Endothelial cell of umbilical vein (primary cell): ENCODE results near the gene DENND6A. TPM values are rescaled to one million over a fixed set of nuclear protein-coding genes. Genes with fewer than 3 reads are reported as not detected.

Source experiments
- BruUV-seq: library from RNA; stranded (reverse); fragments of 400-500 nt; replicated peaks from 2 replicates; lab custom pipeline; 2021; lab: Mats Ljungman, UMichigan
- CTCF ChIA-PET: fragments of 300-600, 350-600 bp; sonication (Branson Sonifier 250); formaldehyde crosslinking; loops from one replicate; lab custom pipeline; 2021; ENCODE audit warnings: antibody characterized with exemption, inconsistent platforms; lab: Charles Lee
- POLR2A ChIA-PET: fragments of 300-600, 350-600 bp; sonication (Branson Sonifier 250); formaldehyde crosslinking; loops from one replicate; lab custom pipeline; 2021; ENCODE audit warnings: antibody characterized with exemption, inconsistent platforms; lab: Charles Lee
- DNase-seq: peaks from one replicate; pipeline ENCODE4 v3.0.0-alpha.2; 2011; ENCODE audit warnings: low read depth, low spot score
- FAIRE-seq: peaks from 2 replicates; lab custom pipeline; 2011; peaks lifted over from hg19 to GRCh38; lab: Jason Lieb, UNC
- H2AFZ ChIP-seq: 2 replicates; pipeline ENCODE4 v1.6.0; 2012; ENCODE audit warnings: low read depth, low read length, control low read depth, inconsistent platforms
- H3K27ac ChIP-seq: 2 replicates; pipeline ENCODE4 v1.5.1; 2011; ENCODE audit warnings: low read depth, mild to moderate bottlenecking, control low read depth, low read length, moderate library complexity; ENCODE audit not compliant: insufficient read depth
- H3K27me3 ChIP-seq, 2 experiments: 2 replicates each; pipeline versions ENCODE4 v1.6.0 to v1.6.1; 2011; ENCODE audit warnings: low read length in 2 of 2, mixed read lengths in 1 of 2; ENCODE audit not compliant: control insufficient read depth in 2 of 2, insufficient read depth in 2 of 2
- H3K36me3 ChIP-seq, 2 experiments: 2 replicates in 1 of 2; 3 replicates in 1 of 2; pipeline ENCODE4 v1.5.1; 2011; ENCODE audit warnings: low read length in 2 of 2, mild to moderate bottlenecking in 1 of 2, moderate library complexity in 1 of 2; ENCODE audit not compliant: control insufficient read depth in 2 of 2, insufficient read depth in 2 of 2; ENCODE audit errors: extremely low read depth in 1 of 2
- H3K4me1 ChIP-seq: 3 replicates; pipeline ENCODE4 v1.5.1; 2011; ENCODE audit warnings: mild to moderate bottlenecking, low read length; ENCODE audit not compliant: control insufficient read depth, insufficient read depth; ENCODE audit errors: extremely low read depth
- H3K4me2 ChIP-seq: 2 replicates; pipeline ENCODE4 v1.6.1; 2011; ENCODE audit warnings: low read length, control low read depth, mixed read lengths; ENCODE audit not compliant: insufficient read depth
- H3K4me3 ChIP-seq, 3 experiments: fragments of 200-600 bp in 1 of 3; sonication (generic), shearing (Covaris generic) in 1 of 3; replicated peaks in 1 of 3; 2 replicates each; pipeline ENCODE4 v1.5.1; 2011 to 2016; ENCODE audit warnings: control low read depth in 3 of 3, low read length in 3 of 3, mild to moderate bottlenecking in 2 of 3, inconsistent platforms in 1 of 3, low read depth in 1 of 3, moderate library complexity in 1 of 3; ENCODE audit not compliant: insufficient read depth in 1 of 3
- H3K79me2 ChIP-seq: 2 replicates; pipeline ENCODE4 v1.6.0; 2012; ENCODE audit warnings: low read length, inconsistent platforms; ENCODE audit not compliant: control insufficient read depth, insufficient read depth
- H3K9ac ChIP-seq: replicated peaks from 2 replicates; pipeline ENCODE3; 2011; ENCODE audit warnings: low read length, control low read depth; ENCODE audit not compliant: insufficient read depth; ENCODE audit errors: extremely low read depth
- H3K9me1 ChIP-seq: replicated peaks from 3 replicates; pipeline ENCODE4 v1.6.0; 2011; ENCODE audit warnings: mild to moderate bottlenecking, low read length; ENCODE audit not compliant: control insufficient read depth, insufficient read depth; ENCODE audit errors: extremely low read depth
- H3K9me3 ChIP-seq: replicated peaks from 2 replicates; pipeline ENCODE4 v1.5.1; 2012; ENCODE audit warnings: low read length, inconsistent platforms; ENCODE audit not compliant: control insufficient read depth, insufficient read depth
- H4K20me1 ChIP-seq: replicated peaks from 2 replicates; pipeline ENCODE3; 2011; ENCODE audit warnings: mild to moderate bottlenecking, low read length; ENCODE audit not compliant: control insufficient read depth, insufficient read depth; ENCODE audit errors: extremely low read depth
- CTCF ChIP-seq, 2 donors: IDR thresholded peaks; 1 replicate in 1 of 2; 2 replicates in 1 of 2; pipeline ENCODE4 v1.5.1; 2011; ENCODE audit warnings: low read length in 2 of 2, mild to moderate bottlenecking in 2 of 2, moderate library complexity in 2 of 2, control low read depth in 1 of 2, inconsistent platforms in 1 of 2, low read depth in 1 of 2; ENCODE audit not compliant: insufficient read depth in 1 of 2; ENCODE audit errors: extremely low read depth in 1 of 2
- EZH2 ChIP-seq: IDR thresholded peaks from 2 replicates; pipeline ENCODE4 v1.6.1; 2012; ENCODE audit warnings: borderline replicate concordance, low read depth, mild to moderate bottlenecking, moderate library complexity, low read length, inconsistent platforms; ENCODE audit not compliant: severe bottlenecking
- FOS ChIP-seq: IDR thresholded peaks from 2 replicates; pipeline ENCODE4 v1.6.1; 2011; ENCODE audit warnings: mild to moderate bottlenecking, low read length, moderate library complexity, borderline replicate concordance; ENCODE audit not compliant: insufficient read depth
- GATA2 ChIP-seq: IDR thresholded peaks from 2 replicates; pipeline ENCODE4 v1.7.0; 2011; ENCODE audit warnings: low read depth, mild to moderate bottlenecking, moderate library complexity, mixed read lengths, low read length; ENCODE audit not compliant: insufficient read length, insufficient read depth
- JUN ChIP-seq: IDR thresholded peaks from 2 replicates; pipeline ENCODE4 v1.6.1; 2011; ENCODE audit warnings: borderline replicate concordance, low read depth; ENCODE audit not compliant: insufficient read length, insufficient read depth
- MAX ChIP-seq: IDR thresholded peaks from 2 replicates; pipeline ENCODE4 v1.6.1; 2011; ENCODE audit not compliant: insufficient read depth, insufficient read length
- MYC ChIP-seq: IDR thresholded peaks from one replicate; pipeline ENCODE4 v1.6.1; 2011; ENCODE audit warnings: mild to moderate bottlenecking, low read depth, low read length
- POLR2A ChIP-seq: IDR thresholded peaks from 2 replicates; pipeline ENCODE4 v1.6.1; 2012; ENCODE audit warnings: low read depth, mild to moderate bottlenecking, control low read depth, low read length
- POLR2AphosphoS5 ChIP-seq: IDR thresholded peaks from 2 replicates; pipeline ENCODE4 v1.6.1; 2012; ENCODE audit warnings: low read depth, mild to moderate bottlenecking, control low read depth, low read length, moderate library complexity; ENCODE audit not compliant: insufficient read depth
- dilution Hi-C: fragments of 300-500 bp; cut with MboI; formaldehyde crosslinking; loops from one replicate; pipeline ENCODE4 v1.15.0; 2019; ENCODE audit warnings: low sequenced_read_pairs; ENCODE audit not compliant: extremely low pct_ligation_motif_present
- intact Hi-C: fragments of 100-400 bp; cut with micrococcal nuclease; formaldehyde crosslinking; loops from one replicate; pipeline ENCODE4 v1.10.0; 2022
- polyA plus RNA-seq, 4 experiments: library from polyadenylated mRNA; depleted of rRNA in 3 of 4; stranded (reverse) in 3 of 4; unstranded in 1 of 4; fragments of >200 nt; gene quantifications; 2 replicates each; pipeline versions ENCODE4 v1.2.1 to v1.2.3, GENCODE V29; 2011 to 2012; ENCODE audit warnings: missing spikeins in 1 of 4
- total RNA-seq: library from RNA; stranded (reverse); gene quantifications from 2 replicates; pipeline ENCODE4 v1.2.3, GENCODE V29; 2021

Gene DENND6A
- total and polyA plus RNA-seq, 2 donors (not counting 3 experiments of a cell fraction or from before 2014, with no cell fraction given) = 12.7 to 25.0 TPM

GRCh38 chr3:57696801-57697321 lies 4.0 kb upstream of the DENND6A start:
- FAIRE-seq = no peak
- BruUV-seq = no TSS peak
- no peak overlapping the region for H2AFZ ChIP-seq

More at GRCh38 chr3:57696801-57697321, 4.0 kb upstream of the DENND6A start:
- ChIA-PET CTCF (no interaction called here), POLR2A (no interaction called here)
- H3K4me1 ChIP-seq = no peaks in the 10 kb centered on the region
- no peaks in the 10 kb centered on the region for H4K20me1 ChIP-seq
- dilution Hi-C loops = no loop called here
- no peak for TF ChIP-seq MAX
- no peak for TF ChIP-seq GATA2
- no peak for TF ChIP-seq POLR2A
- no peak for TF ChIP-seq FOS
- TF ChIP-seq POLR2AphosphoS5 = no peak
- TF ChIP-seq EZH2 = no peak
- TF ChIP-seq JUN = no peak
- TF ChIP-seq MYC = no peak
- TF ChIP-seq CTCF (IDR thresholded peaks at IDR 0.05; ENCODE audit: extremely low read depth in 1 of 2, insufficient read depth in 1 of 2, low read depth in 1 of 2, low read length in 2 of 2) = no peak
- peaks cover under 1% of the 10 kb centered on the region for H3K79me2 ChIP-seq
- no peaks in the 10 kb centered on the region for H3K27me3 ChIP-seq
- H3K27ac ChIP-seq = no peak overlapping the region
- H3K9ac ChIP-seq = no peak overlapping the region
- no peak for DNase-seq
- no peaks in the 10 kb centered on the region for H3K9me3 ChIP-seq
- intact Hi-C loops = no loop called here
- H3K4me3 ChIP-seq = no peak overlapping the region
- no peaks in the 10 kb centered on the region for H3K9me1 ChIP-seq
- no peaks in the 10 kb centered on the region for H3K36me3 ChIP-seq
- H3K4me2 ChIP-seq = no peak overlapping the region
